HUES6 (cell line): ENCODE results near the gene DPH2.
A peak's percentile ranks its signal among the peaks of the same experiment; 100 is the strongest.

Experiments used
- H3K27ac ChIP-seq: 2 replicates; pipeline ENCODE4 v1.7.0; 2013; ENCODE audit warnings: low read depth, mild to moderate bottlenecking, low read length, inconsistent platforms
- H3K27me3 ChIP-seq: 2 replicates; pipeline ENCODE4 v1.6.1; 2013; ENCODE audit warnings: low read length; ENCODE audit not compliant: control insufficient read depth, insufficient read depth
- H3K36me3 ChIP-seq: 2 replicates; pipeline ENCODE4 v1.6.1; 2013; ENCODE audit warnings: low read length; ENCODE audit not compliant: control insufficient read depth, insufficient read depth
- H3K4me1 ChIP-seq: 2 replicates; pipeline ENCODE4 v1.6.1; 2013; ENCODE audit warnings: low read length; ENCODE audit not compliant: control insufficient read depth, insufficient read depth
- H3K4me3 ChIP-seq: 2 replicates; pipeline ENCODE4 v1.5.1; 2013; ENCODE audit warnings: low read depth, low read length
- H3K9ac ChIP-seq: one replicate; pipeline ENCODE4 v1.6.1; 2013; ENCODE audit warnings: mild to moderate bottlenecking, low read length
- H3K9me3 ChIP-seq: 2 replicates; pipeline ENCODE4 v1.6.1; 2013; ENCODE audit warnings: low read depth, low read length; ENCODE audit not compliant: control insufficient read depth, insufficient read depth

The DPH2 gene, protein sequence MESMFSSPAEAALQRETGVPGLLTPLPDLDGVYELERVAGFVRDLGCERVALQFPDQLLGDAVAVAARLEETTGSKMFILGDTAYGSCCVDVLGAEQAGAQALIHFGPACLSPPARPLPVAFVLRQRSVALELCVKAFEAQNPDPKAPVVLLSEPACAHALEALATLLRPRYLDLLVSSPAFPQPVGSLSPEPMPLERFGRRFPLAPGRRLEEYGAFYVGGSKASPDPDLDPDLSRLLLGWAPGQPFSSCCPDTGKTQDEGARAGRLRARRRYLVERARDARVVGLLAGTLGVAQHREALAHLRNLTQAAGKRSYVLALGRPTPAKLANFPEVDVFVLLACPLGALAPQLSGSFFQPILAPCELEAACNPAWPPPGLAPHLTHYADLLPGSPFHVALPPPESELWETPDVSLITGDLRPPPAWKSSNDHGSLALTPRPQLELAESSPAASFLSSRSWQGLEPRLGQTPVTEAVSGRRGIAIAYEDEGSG

DNA sequence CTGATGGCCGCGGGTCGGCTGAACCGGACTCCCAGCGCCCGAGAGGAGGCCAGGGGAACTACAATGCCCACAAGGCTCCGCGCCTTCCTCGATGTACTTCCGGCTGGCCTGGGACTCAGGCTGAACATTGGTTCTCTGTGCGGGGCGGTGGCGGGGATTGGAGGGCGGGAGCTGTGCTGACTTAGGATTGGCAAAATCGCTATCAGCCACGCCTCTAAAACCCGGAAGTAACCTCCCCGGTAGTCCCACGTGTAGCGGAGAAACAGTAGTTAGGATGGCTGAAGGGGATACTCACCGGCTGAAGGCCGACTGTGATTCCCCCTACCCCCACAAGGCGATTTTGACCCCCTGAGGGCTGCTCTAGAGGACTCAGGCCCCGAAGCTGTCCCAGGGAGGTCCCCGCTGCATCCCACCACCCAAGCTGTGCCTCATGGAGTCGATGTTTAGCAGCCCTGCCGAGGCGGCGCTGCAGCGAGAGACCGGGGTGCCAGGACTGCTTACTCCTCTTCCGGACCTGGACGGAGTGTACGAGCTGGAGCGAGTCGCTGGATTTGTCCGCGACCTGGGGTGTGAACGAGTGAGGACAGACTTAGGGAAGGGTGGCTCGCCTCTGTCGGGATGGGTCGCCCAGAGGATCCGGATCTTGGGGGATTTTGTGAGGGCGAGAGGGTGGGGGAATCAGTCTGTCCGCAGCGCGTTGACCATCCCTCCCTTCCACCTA is at the start of gene DPH2:
DPH2 (plus strand) TSS at position 265 of the 721 bp plus-strand sequence; CDS start at position 431, 166 bp downstream.
- Histone ChIP-seq H3K9me3 (no peaks in the 10 kb centered on the region), H3K9ac (peak within 1 kb of the TSS; percentile 93), H3K4me1 (peaks cover 12% of the 10 kb centered on the region; the same call in 1 of the 2 replicates), H3K27ac (peak within 1 kb of the TSS; percentile 41; the same call in 1 of the 2 replicates), H3K4me3 (peak within 1 kb of the TSS; percentile 92), H3K27me3 (no peaks in the 10 kb centered on the region), H3K36me3 (peaks cover 24% of the 10 kb centered on the region)

DNA sequence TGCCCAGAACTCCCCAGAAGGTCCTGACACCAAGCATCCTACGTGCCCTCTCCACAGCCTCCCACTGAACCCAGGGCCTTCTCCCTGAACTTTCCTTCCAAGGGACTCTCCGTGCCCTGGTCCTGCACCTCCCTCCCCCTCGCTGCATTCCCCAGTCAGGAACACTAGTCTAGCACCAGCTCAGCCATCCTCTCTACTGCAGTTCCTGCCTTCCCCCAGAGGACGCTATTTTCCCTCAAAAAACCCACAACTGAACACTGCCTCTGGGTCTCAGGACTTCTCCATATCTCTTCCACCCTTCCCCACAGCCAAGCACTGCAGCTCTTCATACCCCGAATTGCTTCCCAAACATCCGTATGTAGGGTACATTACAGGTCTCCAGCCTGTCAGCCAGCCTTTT is 48.8 kb upstream of the DPH2 start:
- no peaks in the 10 kb centered on the region for H3K4me1 ChIP-seq
- no peaks in the 10 kb centered on the region for H3K27me3 ChIP-seq
- H3K36me3 ChIP-seq = 0 out of 2 replicates have a peak, but pooled peaks cover 3% of the 10 kb centered on the region
- no peaks in the 10 kb centered on the region for H3K9me3 ChIP-seq
- no peak overlapping the region for H3K27ac ChIP-seq
- no peak overlapping the region for H3K9ac ChIP-seq
- H3K4me3 ChIP-seq = no peak overlapping the region

DNA sequence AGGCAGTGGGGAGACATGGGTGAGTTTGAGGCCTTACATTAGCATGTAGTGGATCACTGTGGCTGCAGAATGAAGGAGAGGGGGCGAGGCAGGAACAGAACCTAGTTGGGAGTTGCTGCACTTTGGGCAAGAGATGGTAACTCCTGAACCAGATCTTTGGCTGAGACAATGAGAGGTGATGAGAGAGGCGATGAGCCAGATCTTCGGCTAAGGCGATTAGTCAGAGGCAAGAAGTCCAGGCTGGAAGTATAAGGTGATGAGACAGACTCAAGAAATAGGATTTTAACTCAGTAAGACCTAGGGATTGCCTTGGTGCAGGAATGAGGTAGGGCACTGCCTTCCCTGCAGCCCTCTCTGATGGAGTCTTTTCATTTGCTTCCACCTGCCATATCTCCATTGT is 45.3 kb upstream of the DPH2 start:
- no peak overlapping the region for H3K4me3 ChIP-seq
- no peaks in the 10 kb centered on the region for H3K9me3 ChIP-seq
- H3K9ac ChIP-seq = no peak overlapping the region
- H3K27me3 ChIP-seq = no peaks in the 10 kb centered on the region
- H3K4me1 ChIP-seq = peaks cover 3% of the 10 kb centered on the region
- H3K27ac ChIP-seq = no peak overlapping the region
- 0 out of 2 replicates have a peak, but pooled peaks cover 3% of the 10 kb centered on the region for H3K36me3 ChIP-seq

DNA sequence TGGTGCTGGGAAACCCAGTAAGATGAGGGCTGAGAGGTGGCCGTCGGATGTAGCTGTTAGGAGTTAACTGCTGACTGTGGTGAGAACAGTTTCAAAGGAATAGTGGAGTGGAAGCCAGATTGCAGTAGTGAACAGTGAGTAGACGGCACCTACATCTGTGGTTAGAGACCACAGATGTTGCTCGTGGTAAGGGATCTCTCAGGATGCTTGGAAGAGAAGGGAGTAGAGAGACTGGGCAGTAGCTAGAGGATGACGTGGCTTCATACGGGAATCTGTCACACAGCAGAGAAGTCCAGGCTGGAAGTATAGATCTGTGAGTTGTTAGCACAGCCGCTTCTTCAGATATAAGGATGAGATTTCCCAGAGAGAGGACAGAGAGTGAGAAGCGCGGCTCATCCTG is 44.0 kb upstream of the DPH2 start:
- Histone ChIP-seq H3K27ac (no peak overlapping the region), H3K4me1 (peaks cover 15% of the 10 kb centered on the region), H3K36me3 (0 out of 2 replicates have a peak, but pooled peaks cover 3% of the 10 kb centered on the region), H3K27me3 (no peaks in the 10 kb centered on the region), H3K4me3 (no peak overlapping the region), H3K9ac (no peak overlapping the region), H3K9me3 (no peaks in the 10 kb centered on the region)

DNA sequence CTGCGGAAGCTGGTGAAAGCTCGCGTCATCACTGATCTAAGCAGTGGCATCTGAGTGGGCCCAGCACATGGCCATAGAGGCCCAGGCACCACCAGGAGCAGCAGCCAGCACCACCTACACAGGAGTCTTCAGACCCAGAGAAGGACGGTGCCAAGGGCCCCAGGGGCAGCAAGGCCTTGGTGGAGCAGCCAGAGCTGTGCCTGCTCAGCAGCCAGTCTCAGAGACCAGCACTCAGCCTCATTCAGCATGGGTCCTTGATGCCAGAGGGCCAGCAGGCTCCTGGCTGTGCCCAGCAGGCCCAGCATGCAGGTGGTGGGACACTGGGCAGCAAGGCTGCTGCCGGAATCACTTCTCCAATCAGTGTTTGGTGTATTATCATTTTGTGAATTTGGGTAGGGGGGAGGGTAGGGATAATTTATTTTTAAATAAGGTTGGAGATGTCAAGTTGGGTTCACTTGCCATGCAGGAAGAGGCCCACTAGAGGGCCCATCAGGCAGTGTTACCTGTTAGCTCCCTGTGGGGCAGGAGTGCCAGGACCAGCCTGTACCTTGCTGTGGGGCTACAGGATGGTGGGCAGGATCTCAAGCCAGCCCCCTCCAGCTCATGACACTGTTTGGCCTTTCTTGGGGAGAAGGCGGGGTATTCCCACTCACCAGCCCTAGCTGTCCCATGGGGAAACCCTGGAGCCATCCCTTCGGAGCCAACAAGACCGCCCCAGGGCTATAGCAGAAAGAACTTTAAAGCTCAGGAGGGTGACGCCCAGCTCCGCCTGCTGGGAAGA is 39.5 kb upstream of the DPH2 start:
- peak overlapping the region; percentile 64 for H3K9ac ChIP-seq
- peaks cover 47% of the 10 kb centered on the region for H3K4me1 ChIP-seq
- peak overlapping the region; percentile 61 for H3K27ac ChIP-seq
- no peaks in the 10 kb centered on the region for H3K9me3 ChIP-seq
- peaks cover 16% of the 10 kb centered on the region for H3K27me3 ChIP-seq
- H3K4me3 ChIP-seq = no peak overlapping the region
- 0 out of 2 replicates have a peak, but pooled peaks cover 3% of the 10 kb centered on the region for H3K36me3 ChIP-seq

DNA sequence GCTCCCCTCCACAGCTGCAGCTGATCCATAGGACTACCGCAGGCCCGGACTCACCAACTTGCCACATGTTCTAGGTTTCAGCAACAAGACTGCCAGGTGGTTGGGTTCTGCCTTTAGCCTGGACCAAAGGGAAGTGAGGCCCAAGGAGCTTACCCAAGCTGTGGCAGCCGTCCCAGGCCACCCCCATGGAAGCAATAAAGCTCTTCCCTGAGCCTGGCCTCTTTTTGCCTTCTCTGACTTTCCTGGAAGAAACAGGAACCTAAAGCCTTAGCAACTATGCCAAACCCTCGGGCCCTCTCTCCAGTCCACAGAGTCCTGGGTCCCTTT is 38.9 kb upstream of the DPH2 start:
- no peak overlapping the region for H3K9ac ChIP-seq
- peaks cover 22% of the 10 kb centered on the region for H3K27me3 ChIP-seq
- H3K9me3 ChIP-seq = no peaks in the 10 kb centered on the region
- H3K4me3 ChIP-seq = no peak overlapping the region
- no peak overlapping the region for H3K27ac ChIP-seq
- H3K36me3 ChIP-seq = 0 out of 2 replicates have a peak, but pooled peaks cover under 1% of the 10 kb centered on the region
- peaks cover 52% of the 10 kb centered on the region for H3K4me1 ChIP-seq

DNA sequence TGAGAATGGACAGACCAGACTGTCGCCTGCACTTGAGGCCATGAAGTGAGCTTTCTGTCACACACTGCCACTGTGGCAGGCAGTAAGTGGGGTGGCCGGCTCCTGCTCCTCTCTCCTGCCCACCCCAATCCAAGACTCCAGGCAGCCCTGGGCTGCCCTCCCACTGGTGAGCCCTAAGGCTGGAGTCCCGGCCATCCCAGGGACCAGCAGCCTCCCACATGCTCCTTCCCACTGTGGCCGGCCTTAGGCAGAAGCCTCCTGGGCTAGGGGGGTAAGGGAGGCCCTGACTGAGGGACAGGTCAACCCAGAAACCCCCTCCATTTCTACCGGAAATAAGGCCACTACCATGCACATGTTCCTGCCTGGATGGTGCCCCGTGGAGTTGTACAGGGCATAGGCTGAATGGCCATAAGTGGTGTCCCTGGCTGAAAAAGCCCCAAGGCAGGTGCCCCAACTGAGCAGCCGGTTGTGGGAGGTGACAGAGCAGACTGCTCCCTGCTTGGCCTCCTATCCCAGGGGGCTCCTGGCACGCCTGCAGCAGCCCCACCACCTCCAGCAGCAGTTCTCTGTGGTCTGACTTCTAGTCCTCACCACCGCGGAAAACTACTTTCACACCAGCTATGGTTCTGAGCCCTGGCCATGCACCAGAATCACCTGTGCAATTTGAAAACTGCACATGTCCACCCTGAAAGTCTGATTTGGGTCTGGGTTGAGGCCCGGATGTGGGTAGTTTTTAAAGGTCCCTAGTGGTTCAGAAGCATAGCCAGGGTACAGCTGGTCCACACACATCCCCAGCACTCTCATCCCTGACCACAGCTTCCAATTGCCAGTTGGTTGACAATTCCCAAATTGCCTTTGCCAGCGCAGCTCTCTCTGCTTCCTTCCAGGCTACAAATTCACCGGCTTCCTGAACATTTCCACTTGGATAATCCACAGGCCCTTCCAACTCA is 37.8 kb upstream of the DPH2 start:
- no peak overlapping the region for H3K4me3 ChIP-seq
- H3K9me3 ChIP-seq = no peaks in the 10 kb centered on the region
- no peak overlapping the region for H3K9ac ChIP-seq
- peaks cover 28% of the 10 kb centered on the region for H3K27me3 ChIP-seq
- peaks cover 53% of the 10 kb centered on the region for H3K4me1 ChIP-seq
- H3K27ac ChIP-seq = no peak overlapping the region
- no peaks in the 10 kb centered on the region for H3K36me3 ChIP-seq

DNA sequence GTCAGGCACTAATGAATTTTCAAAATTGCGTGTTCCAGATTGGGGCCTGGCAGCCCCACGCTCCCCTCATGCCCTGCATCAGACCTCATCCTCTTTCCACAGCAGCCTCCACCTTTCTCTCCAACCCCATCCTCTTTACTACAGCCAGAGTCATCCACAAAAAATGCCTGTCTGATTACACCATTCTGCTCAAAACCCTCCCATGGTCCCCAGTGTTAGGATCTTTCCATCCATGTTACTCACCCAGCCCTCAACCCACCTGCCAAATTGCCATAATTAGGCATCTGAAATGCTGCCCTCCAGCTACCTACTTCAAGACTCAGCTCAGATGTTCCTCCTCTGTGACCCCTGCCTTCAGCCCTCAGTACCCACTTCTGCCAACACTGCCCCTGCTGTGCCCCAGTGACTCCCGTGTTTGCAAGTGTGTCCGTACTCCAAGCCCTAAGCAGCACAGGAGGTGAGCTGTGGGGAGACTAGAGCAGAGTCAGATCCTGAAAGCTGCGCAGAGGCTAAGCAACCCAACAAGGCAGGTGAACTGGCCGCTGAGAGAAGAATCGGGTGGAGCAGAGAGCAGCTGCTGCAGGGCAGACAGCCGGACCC is 36.9 kb upstream of the DPH2 start:
- Histone ChIP-seq H3K9me3 (no peaks in the 10 kb centered on the region), H3K36me3 (no peaks in the 10 kb centered on the region), H3K4me1 (peaks cover 53% of the 10 kb centered on the region), H3K4me3 (peak overlapping the region; percentile 71), H3K9ac (peak overlapping the region; percentile 55), H3K27me3 (peaks cover 28% of the 10 kb centered on the region), H3K27ac (no peak overlapping the region)

DNA sequence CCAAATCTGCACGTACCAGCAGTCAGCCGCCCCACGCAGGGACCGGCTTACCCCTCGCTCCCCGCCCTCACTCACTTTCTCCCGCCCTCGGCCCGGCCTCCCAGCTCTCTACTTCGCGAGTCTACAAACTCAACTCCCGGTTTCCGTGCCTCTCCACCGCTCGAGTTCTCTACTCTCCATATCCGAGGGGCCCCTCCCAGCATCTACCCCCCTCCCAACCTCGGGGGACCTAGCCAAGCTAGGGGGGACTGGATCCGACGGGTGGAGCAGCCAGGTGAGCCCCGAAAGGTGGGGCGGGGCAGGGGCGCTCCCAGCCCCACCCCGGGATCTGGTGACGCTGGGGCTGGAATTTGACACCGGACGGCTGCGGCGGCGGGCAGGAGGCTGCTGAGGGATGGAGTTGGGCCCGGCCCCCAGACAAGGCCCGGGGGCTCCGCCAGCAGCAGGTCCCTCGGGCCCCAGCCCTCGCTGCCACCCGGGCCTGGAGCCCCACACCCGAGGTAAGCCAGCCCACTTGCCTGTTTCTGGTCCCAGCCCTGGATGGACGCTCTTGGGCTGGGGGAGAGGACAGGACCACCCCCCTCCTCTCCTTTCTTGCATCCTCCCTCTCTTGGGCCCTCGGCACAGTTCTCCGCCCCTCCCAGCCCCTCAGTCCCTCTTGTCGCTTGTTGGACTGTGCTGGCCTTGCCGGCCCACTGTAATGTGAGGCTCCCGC is 36.3 kb upstream of the DPH2 start, which contains the start of gene ARTN:
ARTN (plus strand) TSS at position 416 of the 715 bp plus-strand sequence. CDS start 1,856 bp downstream, outside the sequence.
- no peak within 1 kb of the TSS for H3K27ac ChIP-seq
- no peaks in the 10 kb centered on the region for H3K9me3 ChIP-seq
- H3K4me3 ChIP-seq = peak within 1 kb of the TSS; percentile 71
- H3K9ac ChIP-seq = peak within 1 kb of the TSS; percentile 55
- H3K4me1 ChIP-seq = peaks cover 55% of the 10 kb centered on the region
- peaks cover 31% of the 10 kb centered on the region for H3K27me3 ChIP-seq
- H3K36me3 ChIP-seq = no peaks in the 10 kb centered on the region
